SK-N-SH treated with all-trans-retinoic acid at 6 μM for 48 hours (cell line): ENCODE results near the gene ABHD10.

ENCODE experiments used
- ATAC-seq: fragments of 200-7000 bp; cut with Tn5 transposase; 3 replicates; pipeline ENCODE4 v1.9.1; 2020; ENCODE audit warnings: mild to moderate bottlenecking, moderate library complexity
- ARNTL ChIP-seq: fragments of 450-650 bp; formaldehyde crosslinking; IDR thresholded peaks from 2 replicates; pipeline ENCODE4 v1.5.0; 2020; ENCODE audit warnings: low read depth, mild to moderate bottlenecking, moderate library complexity, borderline replicate concordance
- BACH2 ChIP-seq: fragments of 250-450 bp; sonication (Bioruptor Pico); IDR thresholded peaks from 2 replicates; pipeline ENCODE4 v1.9.0; 2021; ENCODE audit warnings: mild to moderate bottlenecking, borderline replicate concordance
- CSDC2 ChIP-seq: fragments of 250-450 bp; sonication (Bioruptor Pico); IDR thresholded peaks from 2 replicates; pipeline ENCODE4 v1.5.0; 2020; ENCODE audit warnings: mild to moderate bottlenecking, moderate library complexity
- GLIS3 ChIP-seq: fragments of 250-450 bp; sonication (Bioruptor Pico); IDR thresholded peaks from 2 replicates; pipeline ENCODE4 v1.5.0; 2020; ENCODE audit warnings: mild to moderate bottlenecking, moderate library complexity
- ISL1 ChIP-seq: fragments of 250-450 bp; sonication (Bioruptor Pico); IDR thresholded peaks from 2 replicates; pipeline ENCODE4 v2.1.2; 2022; ENCODE audit warnings: mild to moderate bottlenecking, moderate library complexity
- PPARA ChIP-seq: fragments of 250-450 bp; sonication (Bioruptor Pico); IDR thresholded peaks from 2 replicates; pipeline ENCODE4 v1.5.0; 2020; ENCODE audit warnings: mild to moderate bottlenecking, borderline replicate concordance
- RARB ChIP-seq: fragments of 250-450 bp; sonication (Bioruptor Pico); IDR thresholded peaks from 2 replicates; pipeline ENCODE4 v1.8.0; 2021; ENCODE audit warnings: mild to moderate bottlenecking, moderate library complexity
- SNAI2 ChIP-seq: fragments of 250-450 bp; sonication (Bioruptor Pico); IDR thresholded peaks from 2 replicates; pipeline ENCODE4 v1.5.0; 2020; ENCODE audit warnings: mild to moderate bottlenecking, moderate library complexity
- TCF4 ChIP-seq: fragments of 250-450 bp; sonication (Bioruptor Pico); IDR thresholded peaks from 2 replicates; pipeline ENCODE4 v1.8.0; 2021; ENCODE audit warnings: mild to moderate bottlenecking, moderate library complexity, borderline replicate concordance
- ZFP3 ChIP-seq: fragments of 250-450 bp; sonication (Bioruptor Pico); IDR thresholded peaks from 2 replicates; pipeline ENCODE4 v1.5.0; 2020; ENCODE audit warnings: mild to moderate bottlenecking, moderate library complexity
- ZFP30 ChIP-seq: fragments of 450-650 bp; formaldehyde crosslinking; IDR thresholded peaks from 2 replicates; pipeline ENCODE4 v1.5.0; 2022; ENCODE audit warnings: mild to moderate bottlenecking, moderate library complexity
- ZNF70 ChIP-seq: fragments of 450-650 bp; formaldehyde crosslinking; IDR thresholded peaks from 2 replicates; pipeline ENCODE4 v1.5.0; 2020; ENCODE audit warnings: mild to moderate bottlenecking, moderate library complexity
- ZNF8 ChIP-seq: fragments of 450-650 bp; formaldehyde crosslinking; IDR thresholded peaks from 2 replicates; pipeline ENCODE4 v1.5.0; 2020; ENCODE audit warnings: mild to moderate bottlenecking, moderate library complexity
- TF ChIP-seq, protein P1 (sequence below): fragments of 250-450 bp; sonication (Bioruptor Pico); IDR thresholded peaks from 2 replicates; pipeline ENCODE4 v1.5.0; 2020; ENCODE audit warnings: mild to moderate bottlenecking, moderate library complexity
- TF ChIP-seq, protein P2 (sequence below): fragments of 250-450 bp; sonication (Bioruptor Pico); IDR thresholded peaks from 2 replicates; pipeline ENCODE4 v1.5.1; 2020; ENCODE audit warnings: low read depth, mild to moderate bottlenecking, moderate library complexity
- TF ChIP-seq, protein P3 (sequence below): fragments of 250-450 bp; sonication (Bioruptor Pico); IDR thresholded peaks from 2 replicates; pipeline ENCODE4 v1.8.0; 2021; ENCODE audit warnings: low read depth, mild to moderate bottlenecking, moderate library complexity, borderline replicate concordance
- TF ChIP-seq, protein P4 (sequence below): fragments of 250-450 bp; sonication (Bioruptor Pico); IDR thresholded peaks from 2 replicates; pipeline ENCODE4 v1.8.0; 2020; ENCODE audit warnings: mild to moderate bottlenecking, moderate library complexity, borderline replicate concordance

Gene ABHD10

DNA sequence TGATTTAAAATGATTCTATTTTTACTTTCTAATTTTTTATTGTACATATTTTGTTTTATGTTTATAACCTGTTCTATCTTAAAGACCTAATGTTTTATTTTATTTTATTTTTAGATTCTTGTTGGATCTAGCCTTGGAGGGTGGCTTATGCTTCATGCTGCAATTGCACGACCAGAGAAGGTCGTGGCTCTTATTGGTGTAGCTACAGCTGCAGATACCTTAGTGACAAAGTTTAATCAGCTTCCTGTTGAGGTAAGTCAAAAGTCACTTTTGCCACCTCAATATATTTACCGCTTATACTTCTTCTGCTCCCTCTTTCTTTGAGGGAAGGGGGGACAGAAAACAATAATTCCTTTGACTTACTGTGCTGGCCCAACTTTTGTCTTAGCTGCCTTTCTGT, 8.0 kb downstream of the ABHD10 start:
- no peak for ATAC-seq
- TF ChIP-seq PPARA (CRISPR knock-in tag) (no peak), RARB (CRISPR knock-in tag) (no peak), ISL1 (CRISPR knock-in tag) (no peak), ZFP3 (CRISPR knock-in tag) (no peak), ZFP30 (no peak), SNAI2 (CRISPR knock-in tag) (no peak), ZNF8 (no peak), CSDC2 (no peak)
- TF ChIP-seq, protein P1, sequence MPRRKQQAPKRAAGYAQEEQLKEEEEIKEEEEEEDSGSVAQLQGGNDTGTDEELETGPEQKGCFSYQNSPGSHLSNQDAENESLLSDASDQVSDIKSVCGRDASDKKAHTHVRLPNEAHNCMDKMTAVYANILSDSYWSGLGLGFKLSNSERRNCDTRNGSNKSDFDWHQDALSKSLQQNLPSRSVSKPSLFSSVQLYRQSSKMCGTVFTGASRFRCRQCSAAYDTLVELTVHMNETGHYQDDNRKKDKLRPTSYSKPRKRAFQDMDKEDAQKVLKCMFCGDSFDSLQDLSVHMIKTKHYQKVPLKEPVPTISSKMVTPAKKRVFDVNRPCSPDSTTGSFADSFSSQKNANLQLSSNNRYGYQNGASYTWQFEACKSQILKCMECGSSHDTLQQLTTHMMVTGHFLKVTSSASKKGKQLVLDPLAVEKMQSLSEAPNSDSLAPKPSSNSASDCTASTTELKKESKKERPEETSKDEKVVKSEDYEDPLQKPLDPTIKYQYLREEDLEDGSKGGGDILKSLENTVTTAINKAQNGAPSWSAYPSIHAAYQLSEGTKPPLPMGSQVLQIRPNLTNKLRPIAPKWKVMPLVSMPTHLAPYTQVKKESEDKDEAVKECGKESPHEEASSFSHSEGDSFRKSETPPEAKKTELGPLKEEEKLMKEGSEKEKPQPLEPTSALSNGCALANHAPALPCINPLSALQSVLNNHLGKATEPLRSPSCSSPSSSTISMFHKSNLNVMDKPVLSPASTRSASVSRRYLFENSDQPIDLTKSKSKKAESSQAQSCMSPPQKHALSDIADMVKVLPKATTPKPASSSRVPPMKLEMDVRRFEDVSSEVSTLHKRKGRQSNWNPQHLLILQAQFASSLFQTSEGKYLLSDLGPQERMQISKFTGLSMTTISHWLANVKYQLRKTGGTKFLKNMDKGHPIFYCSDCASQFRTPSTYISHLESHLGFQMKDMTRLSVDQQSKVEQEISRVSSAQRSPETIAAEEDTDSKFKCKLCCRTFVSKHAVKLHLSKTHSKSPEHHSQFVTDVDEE (CRISPR knock-in tag) = no peak
- TF ChIP-seq, protein P2, sequence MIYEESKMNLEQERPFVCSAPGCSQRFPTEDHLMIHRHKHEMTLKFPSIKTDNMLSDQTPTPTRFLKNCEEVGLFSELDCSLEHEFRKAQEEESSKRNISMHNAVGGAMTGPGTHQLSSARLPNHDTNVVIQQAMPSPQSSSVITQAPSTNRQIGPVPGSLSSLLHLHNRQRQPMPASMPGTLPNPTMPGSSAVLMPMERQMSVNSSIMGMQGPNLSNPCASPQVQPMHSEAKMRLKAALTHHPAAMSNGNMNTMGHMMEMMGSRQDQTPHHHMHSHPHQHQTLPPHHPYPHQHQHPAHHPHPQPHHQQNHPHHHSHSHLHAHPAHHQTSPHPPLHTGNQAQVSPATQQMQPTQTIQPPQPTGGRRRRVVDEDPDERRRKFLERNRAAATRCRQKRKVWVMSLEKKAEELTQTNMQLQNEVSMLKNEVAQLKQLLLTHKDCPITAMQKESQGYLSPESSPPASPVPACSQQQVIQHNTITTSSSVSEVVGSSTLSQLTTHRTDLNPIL = no peak
- TF ChIP-seq, protein P3, sequence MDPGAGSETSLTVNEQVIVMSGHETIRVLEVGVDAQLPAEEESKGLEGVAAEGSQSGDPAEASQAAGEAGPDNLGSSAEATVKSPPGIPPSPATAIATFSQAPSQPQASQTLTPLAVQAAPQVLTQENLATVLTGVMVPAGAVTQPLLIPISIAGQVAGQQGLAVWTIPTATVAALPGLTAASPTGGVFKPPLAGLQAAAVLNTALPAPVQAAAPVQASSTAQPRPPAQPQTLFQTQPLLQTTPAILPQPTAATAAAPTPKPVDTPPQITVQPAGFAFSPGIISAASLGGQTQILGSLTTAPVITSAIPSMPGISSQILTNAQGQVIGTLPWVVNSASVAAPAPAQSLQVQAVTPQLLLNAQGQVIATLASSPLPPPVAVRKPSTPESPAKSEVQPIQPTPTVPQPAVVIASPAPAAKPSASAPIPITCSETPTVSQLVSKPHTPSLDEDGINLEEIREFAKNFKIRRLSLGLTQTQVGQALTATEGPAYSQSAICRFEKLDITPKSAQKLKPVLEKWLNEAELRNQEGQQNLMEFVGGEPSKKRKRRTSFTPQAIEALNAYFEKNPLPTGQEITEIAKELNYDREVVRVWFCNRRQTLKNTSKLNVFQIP = no peak

DNA sequence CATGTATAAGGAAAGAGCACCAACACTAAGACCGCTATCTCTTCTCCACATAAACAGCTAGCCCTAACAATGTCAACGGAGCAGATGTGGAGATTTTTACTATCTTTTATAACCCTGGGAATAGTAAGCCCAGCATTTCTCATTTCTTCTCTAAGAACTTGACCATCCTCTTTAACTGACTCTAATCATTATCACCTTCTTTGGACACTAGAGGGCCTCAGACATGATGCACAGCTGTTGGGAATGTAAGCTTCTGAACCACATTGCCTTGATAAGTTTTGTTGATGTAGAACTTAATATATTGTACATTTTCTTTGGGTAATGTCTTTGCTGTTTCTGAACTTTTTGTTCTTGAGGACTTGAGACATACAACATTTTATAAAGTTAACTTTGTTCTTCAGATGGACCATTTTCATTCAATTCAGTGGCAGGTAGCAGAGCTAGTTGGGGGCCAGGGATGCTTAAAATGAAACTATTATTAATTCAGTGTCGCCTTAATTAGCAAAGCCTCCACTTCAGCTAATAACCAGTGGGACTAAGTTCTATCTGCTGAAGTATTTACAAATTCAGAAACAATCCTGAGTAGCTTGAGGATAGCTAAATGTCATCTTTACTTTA, 10.3 kb downstream of the ABHD10 start:
- peak; percentile 98 for ATAC-seq
- TF ChIP-seq ARNTL (CRISPR knock-in tag) = no peak
- TF ChIP-seq ZNF8 = no peak
- TF ChIP-seq, protein P2 = no peak
- TF ChIP-seq ZNF70 = no peak

DNA sequence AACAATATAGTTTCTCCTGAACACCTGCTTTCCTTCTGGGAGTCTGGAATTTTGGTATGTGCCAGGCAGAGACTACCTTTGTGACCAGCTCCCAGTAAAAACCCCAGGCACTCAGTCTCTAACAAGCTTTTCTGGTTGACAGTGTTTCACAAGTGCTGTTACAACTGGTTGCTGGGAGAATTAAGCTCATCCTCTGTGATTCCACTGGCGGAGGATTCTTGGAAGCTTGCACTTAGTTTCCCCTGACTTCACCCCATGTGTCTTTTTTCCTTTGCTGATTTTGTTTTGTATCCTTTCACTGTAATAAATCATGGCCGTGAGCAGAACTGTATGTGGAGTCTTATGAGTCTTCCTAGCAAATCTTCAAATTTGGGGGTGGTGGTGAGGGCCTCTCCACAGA, 14.2 kb downstream of the ABHD10 start:
- TF ChIP-seq BACH2 (CRISPR knock-in tag) (no peak), ARNTL (CRISPR knock-in tag) (no peak), ZNF70 (no peak), RARB (CRISPR knock-in tag) (no peak), CSDC2 (no peak), GLIS3 (CRISPR knock-in tag) (no peak), ZNF8 (no peak), TCF4 (CRISPR knock-in tag) (no peak), ZFP30 (no peak), ZFP3 (CRISPR knock-in tag) (no peak)
- TF ChIP-seq, protein P4, sequence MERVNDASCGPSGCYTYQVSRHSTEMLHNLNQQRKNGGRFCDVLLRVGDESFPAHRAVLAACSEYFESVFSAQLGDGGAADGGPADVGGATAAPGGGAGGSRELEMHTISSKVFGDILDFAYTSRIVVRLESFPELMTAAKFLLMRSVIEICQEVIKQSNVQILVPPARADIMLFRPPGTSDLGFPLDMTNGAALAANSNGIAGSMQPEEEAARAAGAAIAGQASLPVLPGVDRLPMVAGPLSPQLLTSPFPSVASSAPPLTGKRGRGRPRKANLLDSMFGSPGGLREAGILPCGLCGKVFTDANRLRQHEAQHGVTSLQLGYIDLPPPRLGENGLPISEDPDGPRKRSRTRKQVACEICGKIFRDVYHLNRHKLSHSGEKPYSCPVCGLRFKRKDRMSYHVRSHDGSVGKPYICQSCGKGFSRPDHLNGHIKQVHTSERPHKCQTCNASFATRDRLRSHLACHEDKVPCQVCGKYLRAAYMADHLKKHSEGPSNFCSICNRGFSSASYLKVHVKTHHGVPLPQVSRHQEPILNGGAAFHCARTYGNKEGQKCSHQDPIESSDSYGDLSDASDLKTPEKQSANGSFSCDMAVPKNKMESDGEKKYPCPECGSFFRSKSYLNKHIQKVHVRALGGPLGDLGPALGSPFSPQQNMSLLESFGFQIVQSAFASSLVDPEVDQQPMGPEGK = no peak
- TF ChIP-seq, protein P3 = no peak
- ATAC-seq = no peak
